ENCODE results near the gene PLEKHA4.

DNA sequence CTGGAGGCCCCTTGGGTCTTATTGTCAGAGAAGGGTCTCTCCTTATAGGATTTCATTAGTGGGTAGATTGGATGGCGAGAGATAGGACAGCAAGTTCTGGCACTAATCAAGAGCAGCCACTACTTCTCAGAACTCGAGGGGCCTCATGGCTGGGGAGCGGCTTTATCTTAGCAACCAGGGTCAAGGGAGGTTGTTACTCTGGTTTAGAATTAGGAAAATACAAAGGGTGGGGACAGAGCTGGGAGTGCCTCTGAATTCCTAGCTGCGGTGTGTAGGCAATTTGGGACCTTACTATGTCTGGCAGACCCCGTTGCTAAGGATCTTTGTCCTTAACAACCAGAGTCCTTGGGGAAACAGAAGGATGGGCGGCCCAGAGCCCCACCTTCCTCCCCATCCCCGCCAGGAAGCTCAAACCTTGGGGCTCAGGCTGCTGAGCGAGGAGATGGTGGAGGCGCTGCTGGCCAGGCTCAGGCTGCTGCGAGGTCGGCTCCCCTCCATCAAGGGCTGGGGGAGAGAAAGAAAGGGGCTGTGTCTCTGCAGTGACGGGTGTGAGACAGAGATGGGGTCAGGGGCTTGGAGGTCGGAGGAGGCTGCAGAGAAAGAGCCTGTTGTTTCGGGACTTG is 1.2 kb downstream of the PLEKHA4 start:
- TF ChIP-seq NFIC (IDR thresholded peaks at IDR 0.05) = no peak
- TF ChIP-seq TEAD4 (IDR thresholded peaks at IDR 0.05) = no peak
- no peak for TF ChIP-seq TAF1 (IDR thresholded peaks at IDR 0.05; ENCODE audit: low read depth)
- TF ChIP-seq, protein P1, sequence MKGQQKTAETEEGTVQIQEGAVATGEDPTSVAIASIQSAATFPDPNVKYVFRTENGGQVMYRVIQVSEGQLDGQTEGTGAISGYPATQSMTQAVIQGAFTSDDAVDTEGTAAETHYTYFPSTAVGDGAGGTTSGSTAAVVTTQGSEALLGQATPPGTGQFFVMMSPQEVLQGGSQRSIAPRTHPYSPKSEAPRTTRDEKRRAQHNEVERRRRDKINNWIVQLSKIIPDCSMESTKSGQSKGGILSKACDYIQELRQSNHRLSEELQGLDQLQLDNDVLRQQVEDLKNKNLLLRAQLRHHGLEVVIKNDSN (IDR thresholded peaks at IDR 0.05) = no peak
- TF ChIP-seq CEBPB (IDR thresholded peaks at IDR 0.05) = no peak
